ENCODE measurements around the gene HES3. TPM values are rescaled to one million over a fixed set of nuclear protein-coding genes. Genes with fewer than 3 reads are reported as not detected.

HES3 gene
- total RNA-seq, 1 donor from 2014 or later: not detected

DNA sequence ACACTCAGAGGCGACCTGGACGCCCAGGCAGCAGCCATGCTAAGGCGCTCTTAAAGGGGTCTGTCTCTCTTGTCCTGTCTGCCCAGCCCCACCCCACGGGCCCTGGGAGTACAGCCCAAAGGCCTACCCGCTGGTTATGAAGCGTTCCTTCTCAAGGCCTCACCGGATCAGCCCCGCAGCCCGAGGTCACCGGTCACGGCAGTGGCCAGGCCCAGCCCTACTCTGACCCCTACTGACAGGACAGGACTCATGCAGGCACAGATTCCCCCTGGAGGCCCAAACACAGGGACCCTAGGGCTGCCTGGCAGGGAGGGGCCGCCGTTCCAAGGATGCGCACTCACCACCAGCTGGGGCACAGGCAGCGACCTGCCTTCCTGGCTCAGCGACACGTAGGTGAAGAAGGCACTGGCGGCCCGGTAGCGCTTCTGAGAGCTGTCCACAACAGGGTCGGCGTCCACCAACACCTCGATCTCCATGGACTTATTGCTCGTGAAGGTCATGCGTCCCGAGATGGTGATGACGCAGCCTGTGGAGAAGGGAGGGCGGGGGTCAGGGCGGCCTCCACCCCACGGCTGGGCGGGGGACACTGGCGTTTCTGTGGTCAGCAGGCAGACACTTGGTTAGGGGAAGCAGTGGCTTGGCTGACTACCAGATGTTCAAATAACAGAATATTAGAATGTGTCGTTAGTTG lies 36.9 kb downstream of the HES3 start:
- DNase-seq (ENCODE audit: extremely low spot score in 2 of 2): no peak
- no peak overlapping the region for H3K4me3 ChIP-seq

DNA sequence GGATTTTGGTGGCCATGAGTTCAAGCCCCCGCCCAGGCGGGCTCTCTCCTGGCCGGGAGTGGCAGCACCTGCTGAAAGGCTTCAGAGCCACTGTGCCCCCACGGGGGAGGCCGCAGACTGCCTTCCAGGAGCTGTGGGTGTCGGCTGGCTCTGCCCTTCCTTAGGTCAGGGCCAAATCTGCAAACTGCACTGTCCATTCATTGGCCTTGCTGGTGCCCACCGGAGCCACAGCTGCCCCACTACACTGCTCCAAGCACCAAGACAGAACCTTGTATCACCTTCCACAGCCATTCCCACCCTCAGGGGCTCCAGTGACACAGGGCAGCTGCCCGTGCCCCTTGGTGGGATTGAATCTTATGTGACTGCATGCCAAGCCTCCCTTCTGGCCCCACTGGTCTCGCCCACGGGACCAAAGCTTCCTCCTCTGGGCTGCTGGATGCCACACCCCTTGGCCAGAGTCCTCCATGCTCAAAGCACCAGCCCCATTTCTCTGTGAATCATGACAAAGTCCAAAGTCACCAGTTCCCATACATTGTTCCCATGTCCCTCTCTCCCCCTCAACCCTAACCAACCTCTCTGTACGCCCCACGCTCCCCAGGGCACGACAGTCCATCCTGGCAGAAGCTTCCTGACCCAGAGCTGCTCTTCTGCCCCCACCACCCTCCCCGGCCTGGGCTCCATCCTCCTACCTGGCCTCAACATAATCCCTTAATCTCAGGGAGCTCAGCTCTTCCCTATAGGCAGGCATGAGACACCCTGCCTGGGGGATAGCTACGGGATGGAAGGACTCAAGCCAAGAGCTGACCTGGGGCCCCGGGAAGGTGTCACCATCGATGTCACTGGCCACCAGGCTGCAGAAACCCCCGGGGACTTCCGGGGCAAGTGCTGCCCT lies 37.8 kb downstream of the HES3 start:
- H3K4me3 ChIP-seq: no peak overlapping the region

More for the DNA sequence above, 36.9 kb downstream of the HES3 start:
- Histone ChIP-seq H3K9me3 (no peaks in the 10 kb centered on the region), H3K36me3 (no peaks in the 10 kb centered on the region), H3K27ac (no peak overlapping the region), H3K4me1 (peaks cover 8% of the 10 kb centered on the region), H3K27me3 (no peaks in the 10 kb centered on the region)
- intact Hi-C loops (cut with DNase I): no loop called here
- TF ChIP-seq POLR2A (IDR thresholded peaks at IDR 0.05) (no peak), POLR2AphosphoS5 (IDR thresholded peaks at IDR 0.05; ENCODE audit: insufficient read depth in 1 of 2, low read depth in 1 of 2) (no peak)
- TF ChIP-seq, protein P1, sequence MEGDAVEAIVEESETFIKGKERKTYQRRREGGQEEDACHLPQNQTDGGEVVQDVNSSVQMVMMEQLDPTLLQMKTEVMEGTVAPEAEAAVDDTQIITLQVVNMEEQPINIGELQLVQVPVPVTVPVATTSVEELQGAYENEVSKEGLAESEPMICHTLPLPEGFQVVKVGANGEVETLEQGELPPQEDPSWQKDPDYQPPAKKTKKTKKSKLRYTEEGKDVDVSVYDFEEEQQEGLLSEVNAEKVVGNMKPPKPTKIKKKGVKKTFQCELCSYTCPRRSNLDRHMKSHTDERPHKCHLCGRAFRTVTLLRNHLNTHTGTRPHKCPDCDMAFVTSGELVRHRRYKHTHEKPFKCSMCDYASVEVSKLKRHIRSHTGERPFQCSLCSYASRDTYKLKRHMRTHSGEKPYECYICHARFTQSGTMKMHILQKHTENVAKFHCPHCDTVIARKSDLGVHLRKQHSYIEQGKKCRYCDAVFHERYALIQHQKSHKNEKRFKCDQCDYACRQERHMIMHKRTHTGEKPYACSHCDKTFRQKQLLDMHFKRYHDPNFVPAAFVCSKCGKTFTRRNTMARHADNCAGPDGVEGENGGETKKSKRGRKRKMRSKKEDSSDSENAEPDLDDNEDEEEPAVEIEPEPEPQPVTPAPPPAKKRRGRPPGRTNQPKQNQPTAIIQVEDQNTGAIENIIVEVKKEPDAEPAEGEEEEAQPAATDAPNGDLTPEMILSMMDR (IDR thresholded peaks at IDR 0.05): no peak

DNA sequence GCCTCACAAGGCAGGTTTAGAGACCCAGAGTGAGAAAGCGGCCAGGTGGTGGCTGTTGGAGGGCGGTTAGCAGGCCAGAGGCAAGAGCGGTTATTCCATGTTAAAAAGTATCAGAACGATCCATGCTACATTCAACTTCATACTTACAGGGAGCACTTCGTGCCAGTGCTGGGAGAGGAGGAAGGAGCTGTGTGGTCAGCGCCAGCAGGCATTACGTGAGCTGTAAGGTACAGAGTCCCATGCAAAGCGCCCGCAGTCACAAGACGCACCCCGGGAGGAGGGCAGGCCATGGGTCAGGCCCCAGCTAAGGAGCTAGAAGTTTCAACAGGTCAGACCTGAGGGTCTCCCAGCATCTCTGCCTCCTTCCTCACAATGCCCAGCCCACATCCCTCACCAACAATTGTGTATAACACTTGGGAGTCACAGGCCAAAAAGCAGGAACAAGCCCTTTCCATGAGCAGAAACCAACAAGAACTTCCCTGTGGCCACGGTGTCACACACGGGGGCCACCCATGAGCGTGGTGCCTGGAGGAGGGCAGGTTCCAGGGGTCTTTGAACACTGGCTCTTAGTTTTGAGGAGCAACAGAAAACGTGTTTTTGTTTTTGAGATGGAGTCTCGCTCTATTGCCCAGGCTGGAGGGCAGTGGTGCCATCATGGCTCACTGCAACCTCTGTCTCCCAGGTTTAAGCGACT lies 38.7 kb downstream of the HES3 start:
- TF ChIP-seq, protein P1 (IDR thresholded peaks at IDR 0.05): no peak
- TF ChIP-seq POLR2A (IDR thresholded peaks at IDR 0.05): no peak
- TF ChIP-seq POLR2AphosphoS5 (IDR thresholded peaks at IDR 0.05; ENCODE audit: insufficient read depth in 1 of 2, low read depth in 1 of 2): no peak
- DNase-seq (ENCODE audit: extremely low spot score in 2 of 2): no peak
- no peaks in the 10 kb centered on the region for H3K36me3 ChIP-seq
- peaks cover under 1% of the 10 kb centered on the region for H3K4me1 ChIP-seq
- intact Hi-C loops (cut with DNase I): no loop called here
- H3K4me3 ChIP-seq: no peak overlapping the region
- no peaks in the 10 kb centered on the region for H3K27me3 ChIP-seq
- H3K9me3 ChIP-seq: no peaks in the 10 kb centered on the region
- H3K27ac ChIP-seq: no peak overlapping the region

More for the DNA sequence above, 37.8 kb downstream of the HES3 start:
- no peaks in the 10 kb centered on the region for H3K27me3 ChIP-seq
- no peak for TF ChIP-seq POLR2A (IDR thresholded peaks at IDR 0.05)
- TF ChIP-seq, protein P1 (IDR thresholded peaks at IDR 0.05): no peak
- no peak for TF ChIP-seq POLR2AphosphoS5 (IDR thresholded peaks at IDR 0.05; ENCODE audit: insufficient read depth in 1 of 2, low read depth in 1 of 2)
- no peak overlapping the region for H3K27ac ChIP-seq
- DNase-seq (ENCODE audit: extremely low spot score in 2 of 2): no peak
- H3K36me3 ChIP-seq: no peaks in the 10 kb centered on the region
- H3K4me1 ChIP-seq: peaks cover 3% of the 10 kb centered on the region
- no peaks in the 10 kb centered on the region for H3K9me3 ChIP-seq
- intact Hi-C loops (cut with DNase I): no loop called here

DNA sequence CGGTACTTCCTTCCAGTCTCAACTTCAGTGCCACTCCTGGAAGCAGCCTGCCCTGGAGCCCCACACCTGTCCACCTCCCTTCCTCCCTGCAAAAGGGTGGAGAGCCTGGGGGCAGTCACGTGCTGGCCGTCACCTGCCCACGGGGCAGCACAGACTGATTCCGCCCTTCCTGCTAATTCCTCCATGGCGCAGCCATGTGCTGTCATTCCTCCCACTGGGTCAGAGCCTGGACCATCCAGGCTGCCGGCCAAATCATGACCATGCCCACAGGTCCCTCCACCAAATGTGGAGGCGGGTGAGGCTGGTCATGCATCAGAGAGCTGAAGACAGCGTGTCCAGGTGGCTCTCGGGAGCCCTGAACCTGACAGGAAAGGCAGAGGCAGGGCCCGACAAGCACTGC lies 41.4 kb downstream of the HES3 start:
- Histone ChIP-seq H3K36me3 (no peaks in the 10 kb centered on the region), H3K4me1 (peaks cover 19% of the 10 kb centered on the region), H3K9me3 (no peaks in the 10 kb centered on the region), H3K27me3 (no peaks in the 10 kb centered on the region), H3K27ac (no peak overlapping the region), H3K4me3 (no peak overlapping the region)
- no peak for DNase-seq (ENCODE audit: extremely low spot score in 2 of 2)
- intact Hi-C loops (cut with DNase I): no loop called here
- TF ChIP-seq, protein P1 (IDR thresholded peaks at IDR 0.05): no peak
- TF ChIP-seq POLR2A (IDR thresholded peaks at IDR 0.05): no peak

Measured in vagina (tissue), 2 donors.